HepG2 (cell line): ENCODE measurements around the gene DPAGT1. TPM values are rescaled to one million over a fixed set of nuclear protein-coding genes. Genes with fewer than 3 reads are reported as not detected.
A peak's percentile ranks its signal among the peaks of the same experiment; 100 is the strongest.

Experiments
- ARNT2 ChIP-seq: sonication (generic); formaldehyde crosslinking; IDR thresholded peaks from 2 replicates; pipeline ENCODE4 v1.8.0; 2022; ENCODE audit warnings: mild to moderate bottlenecking, low read depth, missing genetic modification reagents, moderate library complexity
- ATF3 ChIP-seq: sonication (generic); formaldehyde crosslinking; IDR thresholded peaks from 2 replicates; pipeline ENCODE4 v1.4.0; 2020; ENCODE audit warnings: missing genetic modification reagents
- DMAP1 ChIP-seq: IDR thresholded peaks from 2 replicates; pipeline ENCODE4 v1.6.1; 2016
- HIVEP1 ChIP-seq: sonication (generic); formaldehyde crosslinking; IDR thresholded peaks from 2 replicates; pipeline ENCODE4 v1.4.0; 2020; ENCODE audit warnings: mild to moderate bottlenecking, missing genetic modification reagents
- IRF9 ChIP-seq: sonication (generic); formaldehyde crosslinking; IDR thresholded peaks from 2 replicates; pipeline ENCODE4 v1.8.0; 2022; ENCODE audit warnings: missing genetic modification reagents, mild to moderate bottlenecking, borderline replicate concordance
- IRX3 ChIP-seq: sonication (generic); formaldehyde crosslinking; IDR thresholded peaks from 2 replicates; pipeline ENCODE4 v1.8.1; 2023; ENCODE audit warnings: mild to moderate bottlenecking, low read depth, missing genetic modification reagents, borderline replicate concordance
- MED1 ChIP-seq: sonication (generic); formaldehyde crosslinking; IDR thresholded peaks from 2 replicates; pipeline ENCODE4 v1.4.0; 2020; ENCODE audit warnings: missing genetic modification reagents
- ONECUT2 ChIP-seq: sonication (generic); formaldehyde crosslinking; IDR thresholded peaks from 2 replicates; pipeline ENCODE4 v1.4.0; 2020; ENCODE audit warnings: missing genetic modification reagents
- POLR2G ChIP-seq: fragments of 200-400 bp; formaldehyde crosslinking; IDR thresholded peaks from 2 replicates; pipeline ENCODE4 v1.6.1; 2018; ENCODE audit warnings: mild to moderate bottlenecking, low read depth, low read length, moderate library complexity
- ZBTB49 ChIP-seq: sonication (generic); formaldehyde crosslinking; IDR thresholded peaks from 2 replicates; pipeline ENCODE4 v1.4.0; 2020; ENCODE audit warnings: missing genetic modification reagents, borderline replicate concordance
- ZFP82 ChIP-seq: sonication (generic); formaldehyde crosslinking; IDR thresholded peaks from 2 replicates; pipeline ENCODE4 v1.5.1; 2020; ENCODE audit warnings: mild to moderate bottlenecking, missing genetic modification reagents, borderline replicate concordance
- ZNF343 ChIP-seq: sonication (generic); formaldehyde crosslinking; IDR thresholded peaks from 2 replicates; pipeline ENCODE4 v1.4.0; 2020; ENCODE audit warnings: mild to moderate bottlenecking, missing genetic modification reagents
- ZNF44 ChIP-seq: sonication (generic); formaldehyde crosslinking; IDR thresholded peaks from 2 replicates; pipeline ENCODE4 v1.5.1; 2020; ENCODE audit warnings: mild to moderate bottlenecking, missing genetic modification reagents
- ZNF572 ChIP-seq: sonication (generic); formaldehyde crosslinking; IDR thresholded peaks from 2 replicates; pipeline ENCODE4 v1.5.1; 2020; ENCODE audit warnings: mild to moderate bottlenecking, missing genetic modification reagents
- ZNF614 ChIP-seq: IDR thresholded peaks from 2 replicates; pipeline ENCODE4 v1.6.1; 2018; ENCODE audit warnings: missing biosample characterization, missing genetic modification reagents, inconsistent platforms, borderline replicate concordance
- ZNF619 ChIP-seq: sonication (generic); formaldehyde crosslinking; IDR thresholded peaks from 2 replicates; pipeline ENCODE4 v1.4.0; 2020; ENCODE audit warnings: mild to moderate bottlenecking, missing genetic modification reagents
- ZNF768 ChIP-seq: sonication (generic); formaldehyde crosslinking; IDR thresholded peaks from 2 replicates; pipeline ENCODE4 v1.4.0; 2020; ENCODE audit warnings: missing genetic modification reagents
- ZNF777 ChIP-seq: sonication (generic); formaldehyde crosslinking; IDR thresholded peaks from 2 replicates; pipeline ENCODE4 v1.4.0; 2020; ENCODE audit warnings: missing genetic modification reagents
- polyA plus RNA-seq, 8 experiments: library from polyadenylated mRNA; depleted of rRNA in 3 of 8; stranded (reverse) in 7 of 8; unstranded in 1 of 8; fragments of >200 nt; fragmentation: Illumina TruSeq in 4 of 8; extraction: Trizol in 4 of 8; gene quantifications; 2 replicates each; pipeline versions ENCODE4 v1.2.1 to v1.2.3, GENCODE V29; 2011 to 2016; ENCODE audit warnings: low read depth in 4 of 8, missing spikeins in 1 of 8, mixed read lengths in 1 of 8; ENCODE audit not compliant: insufficient read depth in 1 of 8
- total RNA-seq, 5 experiments: library from RNA; depleted of rRNA; stranded (reverse); fragments of >200 nt; fragmentation: Illumina TruSeq; extraction: Trizol; gene quantifications; 2 replicates each; pipeline ENCODE4 v1.2.3, GENCODE V29; 2016; ENCODE audit warnings: low read depth in 1 of 5
- TF ChIP-seq, protein P1 (sequence below): sonication (generic); formaldehyde crosslinking; IDR thresholded peaks from 2 replicates; pipeline ENCODE4 v1.4.0; 2020; ENCODE audit warnings: missing genetic modification reagents, borderline replicate concordance
- TF ChIP-seq, protein P2 (sequence below): conservative IDR thresholded peaks from 2 replicates; pipeline ENCODE4 v1.6.1; 2018; ENCODE audit warnings: missing genetic modification reagents

The DPAGT1 gene
- total and polyA plus RNA-seq, 2 of the 13 experiments (the other 11 are each of a cell fraction or from before 2014, with no cell fraction given), result 37.6 to 70.7 TPM

DNA sequence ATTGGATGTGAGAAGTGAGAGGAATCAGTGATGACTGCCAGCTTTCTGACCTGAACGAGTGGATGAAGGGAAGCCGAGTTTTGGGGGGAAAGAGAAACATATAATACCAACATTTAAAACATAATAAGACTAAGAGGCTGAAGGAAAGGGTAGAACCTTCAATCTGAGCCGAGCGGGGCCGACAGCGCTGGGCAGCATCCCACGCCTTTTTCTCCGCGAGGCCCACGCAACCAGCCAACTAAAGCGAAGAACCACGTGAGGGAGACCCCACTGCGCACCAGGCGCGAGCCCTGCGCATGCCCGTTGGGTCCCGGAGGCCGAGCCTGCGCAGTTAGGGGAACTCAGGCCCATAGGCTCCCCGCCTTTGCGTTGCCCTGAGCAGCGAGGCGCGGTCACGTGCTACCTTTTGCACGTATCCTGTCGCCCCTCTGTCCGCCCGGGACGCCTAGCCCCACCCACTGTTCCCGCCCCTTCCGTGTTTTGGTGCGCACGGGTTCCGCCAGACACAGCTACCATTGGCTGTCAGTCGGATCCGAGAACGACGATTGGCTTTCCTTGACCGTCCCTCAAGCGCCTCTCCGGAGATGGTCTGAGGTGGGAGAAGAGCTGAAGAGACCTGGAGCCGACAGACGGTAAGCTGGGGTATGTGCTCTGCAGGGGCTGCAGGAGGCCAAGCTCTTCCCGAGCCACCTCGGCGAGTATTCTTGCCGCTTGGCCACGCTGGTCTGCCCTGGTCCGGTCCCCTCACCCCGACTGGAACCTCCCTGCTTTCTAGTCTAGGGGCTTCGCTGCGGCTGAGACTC lies 19.6 kb upstream of the DPAGT1 start, which contains the start of gene HINFP (continued):
- TF ChIP-seq ZBTB49 (CRISPR knock-in tag), result no peak
- TF ChIP-seq DMAP1, result peak; percentile 53
- TF ChIP-seq ZNF343 (CRISPR knock-in tag), result peak; percentile 64; the same call in 1 of the 2 replicates
- peak; percentile 69; the same call in 1 of the 2 replicates for TF ChIP-seq ARNT2 (CRISPR knock-in tag)
- peak; percentile 90 for TF ChIP-seq IRX3 (CRISPR knock-in tag)
- TF ChIP-seq ZNF44, result no peak
- TF ChIP-seq, protein P1, sequence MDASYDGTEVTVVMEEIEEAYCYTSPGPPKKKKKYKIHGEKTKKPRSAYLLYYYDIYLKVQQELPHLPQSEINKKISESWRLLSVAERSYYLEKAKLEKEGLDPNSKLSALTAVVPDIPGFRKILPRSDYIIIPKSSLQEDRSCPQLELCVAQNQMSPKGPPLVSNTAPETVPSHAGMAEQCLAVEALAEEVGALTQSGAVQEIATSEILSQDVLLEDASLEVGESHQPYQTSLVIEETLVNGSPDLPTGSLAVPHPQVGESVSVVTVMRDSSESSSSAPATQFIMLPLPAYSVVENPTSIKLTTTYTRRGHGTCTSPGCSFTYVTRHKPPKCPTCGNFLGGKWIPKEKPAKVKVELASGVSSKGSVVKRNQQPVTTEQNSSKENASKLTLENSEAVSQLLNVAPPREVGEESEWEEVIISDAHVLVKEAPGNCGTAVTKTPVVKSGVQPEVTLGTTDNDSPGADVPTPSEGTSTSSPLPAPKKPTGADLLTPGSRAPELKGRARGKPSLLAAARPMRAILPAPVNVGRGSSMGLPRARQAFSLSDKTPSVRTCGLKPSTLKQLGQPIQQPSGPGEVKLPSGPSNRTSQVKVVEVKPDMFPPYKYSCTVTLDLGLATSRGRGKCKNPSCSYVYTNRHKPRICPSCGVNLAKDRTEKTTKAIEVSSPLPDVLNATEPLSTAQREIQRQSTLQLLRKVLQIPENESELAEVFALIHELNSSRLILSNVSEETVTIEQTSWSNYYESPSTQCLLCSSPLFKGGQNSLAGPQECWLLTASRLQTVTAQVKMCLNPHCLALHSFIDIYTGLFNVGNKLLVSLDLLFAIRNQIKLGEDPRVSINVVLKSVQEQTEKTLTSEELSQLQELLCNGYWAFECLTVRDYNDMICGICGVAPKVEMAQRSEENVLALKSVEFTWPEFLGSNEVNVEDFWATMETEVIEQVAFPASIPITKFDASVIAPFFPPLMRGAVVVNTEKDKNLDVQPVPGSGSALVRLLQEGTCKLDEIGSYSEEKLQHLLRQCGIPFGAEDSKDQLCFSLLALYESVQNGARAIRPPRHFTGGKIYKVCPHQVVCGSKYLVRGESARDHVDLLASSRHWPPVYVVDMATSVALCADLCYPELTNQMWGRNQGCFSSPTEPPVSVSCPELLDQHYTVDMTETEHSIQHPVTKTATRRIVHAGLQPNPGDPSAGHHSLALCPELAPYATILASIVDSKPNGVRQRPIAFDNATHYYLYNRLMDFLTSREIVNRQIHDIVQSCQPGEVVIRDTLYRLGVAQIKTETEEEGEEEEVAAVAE (CRISPR knock-in tag), result peak; percentile 19; the same call in 1 of the 2 replicates
- no peak for TF ChIP-seq ZFP82 (CRISPR knock-in tag)
- peak; percentile 94 for TF ChIP-seq POLR2G
- peak; percentile 70; the same call in 1 of the 2 replicates for TF ChIP-seq IRF9 (CRISPR knock-in tag)
- 0 out of 2 replicates have a peak, but pooled peaks have one; percentile 30 for TF ChIP-seq ATF3
- TF ChIP-seq ONECUT2 (CRISPR knock-in tag), result no peak
- TF ChIP-seq ZNF619 (CRISPR knock-in tag), result no peak
- peak; percentile 20; the same call in 1 of the 2 replicates for TF ChIP-seq HIVEP1 (CRISPR knock-in tag)
- TF ChIP-seq ZNF614 (CRISPR knock-in tag), result peak; percentile 48; the same call in 1 of the 2 replicates
- TF ChIP-seq ZNF768 (CRISPR knock-in tag), result no peak; the same call in 1 of the 2 replicates
- peak; percentile 73; the same call in 1 of the 2 replicates for TF ChIP-seq ZNF777 (CRISPR knock-in tag)
- TF ChIP-seq MED1 (CRISPR knock-in tag), result peak; percentile 51
- TF ChIP-seq, protein P2, sequence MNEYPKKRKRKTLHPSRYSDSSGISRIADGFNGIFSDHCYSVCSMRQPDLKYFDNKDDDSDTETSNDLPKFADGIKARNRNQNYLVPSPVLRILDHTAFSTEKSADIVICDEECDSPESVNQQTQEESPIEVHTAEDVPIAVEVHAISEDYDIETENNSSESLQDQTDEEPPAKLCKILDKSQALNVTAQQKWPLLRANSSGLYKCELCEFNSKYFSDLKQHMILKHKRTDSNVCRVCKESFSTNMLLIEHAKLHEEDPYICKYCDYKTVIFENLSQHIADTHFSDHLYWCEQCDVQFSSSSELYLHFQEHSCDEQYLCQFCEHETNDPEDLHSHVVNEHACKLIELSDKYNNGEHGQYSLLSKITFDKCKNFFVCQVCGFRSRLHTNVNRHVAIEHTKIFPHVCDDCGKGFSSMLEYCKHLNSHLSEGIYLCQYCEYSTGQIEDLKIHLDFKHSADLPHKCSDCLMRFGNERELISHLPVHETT, result no peak
- TF ChIP-seq ZNF572 (CRISPR knock-in tag), result no peak
